HG03095 (cell line): ENCODE measurements around the gene PRDM10.

ENCODE experiments used
- ATAC-seq: cut with Tn5 transposase; IDR thresholded peaks from one replicate; pipeline ENCODE4 v1.9.1; 2021; ENCODE audit warnings: moderate library complexity; ENCODE audit not compliant: unreplicated experiment

PRDM10 gene

DNA sequence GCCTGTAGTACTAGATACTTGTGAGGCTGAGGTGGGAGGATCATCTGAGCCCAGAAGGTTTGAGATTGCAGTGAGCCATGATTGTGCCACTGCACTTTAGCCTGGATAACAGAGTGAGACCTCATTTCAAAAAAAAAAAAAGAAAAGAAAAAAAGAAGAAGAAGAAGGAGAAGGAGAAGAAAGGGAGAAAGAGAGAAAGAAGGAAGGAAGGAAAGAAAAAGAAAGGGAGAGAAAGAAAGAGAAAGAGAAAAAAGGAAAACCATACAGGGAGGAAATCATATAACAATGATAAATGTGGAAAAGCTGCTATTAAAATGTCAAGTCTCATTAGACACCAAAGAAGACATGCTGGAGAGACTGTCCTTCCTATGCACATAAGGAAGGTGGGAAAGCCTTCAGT lies 5.7 kb upstream of the PRDM10 start:
- ATAC-seq, result no peak

DNA sequence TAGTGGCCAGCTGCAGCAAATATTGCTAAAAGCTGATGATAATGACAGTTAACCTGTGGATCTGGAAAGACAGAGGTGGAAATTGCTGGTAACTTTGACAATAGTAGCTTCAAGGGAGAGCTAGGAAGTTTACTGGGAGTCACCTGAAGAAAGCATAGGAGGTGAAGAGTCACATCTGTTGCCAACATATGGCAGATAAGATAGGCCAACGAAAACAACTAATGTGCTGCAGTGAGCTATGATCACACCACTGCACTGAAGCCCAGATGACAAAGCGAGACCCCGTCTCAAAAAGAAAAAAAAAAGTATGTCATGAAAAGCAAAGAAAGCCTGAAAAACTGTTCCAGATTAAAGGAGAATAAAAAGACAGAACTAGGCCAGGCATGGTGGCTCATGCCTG lies 4.3 kb upstream of the PRDM10 start:
- ATAC-seq, result no peak

DNA sequence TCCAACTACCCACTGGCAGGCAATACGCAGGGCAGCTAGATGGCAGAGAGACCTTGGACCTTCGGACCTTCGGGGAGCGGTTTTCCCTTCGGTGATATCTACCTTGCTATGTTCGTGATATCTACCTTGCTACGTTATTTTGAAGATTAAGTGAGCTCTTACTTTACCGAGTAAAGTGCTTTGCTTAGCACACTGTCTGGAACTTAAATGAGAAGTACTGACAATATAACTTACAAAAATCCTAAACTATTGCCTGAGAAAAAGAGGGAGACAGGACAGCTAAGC lies 1.0 kb upstream of the PRDM10 start:
- ATAC-seq, result no peak

DNA sequence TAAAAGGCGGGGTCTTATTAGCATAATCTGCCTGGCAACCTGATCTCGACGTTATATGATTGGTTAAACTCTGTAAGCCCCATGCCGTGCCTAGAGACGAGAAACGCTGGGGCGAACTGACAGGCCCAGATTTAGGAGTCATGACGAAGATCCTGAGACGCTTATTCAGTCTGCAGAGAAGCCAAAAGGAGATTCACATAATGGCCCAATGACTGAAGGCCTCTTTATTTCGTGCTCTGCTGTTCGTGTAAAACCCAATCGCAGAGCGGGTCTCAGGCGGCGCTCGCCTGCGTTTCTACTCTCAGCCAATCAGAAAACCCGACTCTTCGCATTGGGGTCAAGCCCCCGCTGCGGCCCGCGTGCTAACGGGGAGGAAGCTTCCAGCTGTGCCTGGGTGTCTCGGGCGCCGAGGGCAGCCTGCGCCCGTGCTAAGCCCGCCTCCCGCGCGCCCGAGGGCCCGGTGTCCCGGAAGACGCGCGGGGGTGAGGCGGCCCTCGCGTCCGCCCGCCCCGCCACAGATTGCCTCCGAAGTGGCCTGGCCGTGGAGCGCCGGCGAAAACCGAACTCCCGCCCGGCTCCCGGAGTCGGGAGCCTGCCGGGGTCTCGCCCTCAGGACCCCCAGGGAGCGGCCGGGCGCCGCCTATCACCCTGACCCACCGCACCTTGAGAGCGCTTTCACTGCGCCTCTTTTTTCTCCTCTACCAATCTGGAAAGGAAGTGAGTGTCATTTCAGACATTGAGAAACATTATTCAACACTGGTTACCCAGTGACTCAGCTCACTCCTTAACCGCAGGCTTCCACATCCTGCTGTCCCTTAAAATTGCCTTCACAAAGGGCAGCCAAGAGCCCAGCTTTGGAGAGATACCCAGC lies 446 bp upstream of the PRDM10 start:
- ATAC-seq, result peak; percentile 73

DNA sequence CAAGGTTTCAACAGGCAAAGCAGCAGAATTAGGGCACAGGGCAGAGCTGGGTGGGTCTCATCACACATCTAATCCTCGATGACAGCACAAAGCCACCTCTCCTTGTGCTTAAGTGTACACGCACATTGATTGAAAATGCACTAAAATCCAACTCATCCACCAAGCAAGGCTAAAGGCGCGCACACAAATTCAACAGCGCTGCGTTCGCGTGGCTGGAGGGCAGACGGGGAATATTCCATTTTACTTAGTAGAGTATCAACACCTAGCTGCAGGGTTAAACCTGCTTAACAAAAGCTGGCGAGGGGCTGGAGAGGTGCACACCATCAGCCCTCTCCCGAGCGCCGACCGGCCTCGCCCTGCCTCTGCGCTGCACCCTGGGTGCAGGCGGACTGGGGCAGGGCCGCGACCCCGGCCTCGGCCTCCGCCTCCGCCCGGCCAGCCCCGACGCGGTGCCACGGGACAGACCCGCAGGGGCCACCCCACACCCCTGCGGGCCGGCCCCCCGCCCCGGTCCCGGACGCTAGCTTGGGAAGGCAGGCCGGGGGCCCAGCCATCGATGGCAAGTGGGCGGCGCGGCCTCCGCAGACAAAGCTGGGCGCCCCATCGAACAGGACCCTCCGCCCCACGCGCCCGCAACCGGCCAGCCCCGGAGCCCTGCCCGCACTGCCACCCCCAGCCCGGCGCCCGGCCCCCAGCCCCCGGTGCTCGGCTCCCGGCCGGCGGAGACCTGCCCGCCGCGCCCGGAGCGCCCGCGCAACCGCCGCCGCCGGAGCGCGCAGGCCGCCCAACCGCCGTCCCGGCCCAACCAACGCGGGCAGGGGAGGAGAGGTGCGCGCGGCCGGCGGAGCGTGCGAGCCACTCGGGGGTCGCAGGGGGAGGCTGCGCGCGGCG lies 929 bp downstream of the PRDM10 start:
- ATAC-seq, result peak; percentile 25

DNA sequence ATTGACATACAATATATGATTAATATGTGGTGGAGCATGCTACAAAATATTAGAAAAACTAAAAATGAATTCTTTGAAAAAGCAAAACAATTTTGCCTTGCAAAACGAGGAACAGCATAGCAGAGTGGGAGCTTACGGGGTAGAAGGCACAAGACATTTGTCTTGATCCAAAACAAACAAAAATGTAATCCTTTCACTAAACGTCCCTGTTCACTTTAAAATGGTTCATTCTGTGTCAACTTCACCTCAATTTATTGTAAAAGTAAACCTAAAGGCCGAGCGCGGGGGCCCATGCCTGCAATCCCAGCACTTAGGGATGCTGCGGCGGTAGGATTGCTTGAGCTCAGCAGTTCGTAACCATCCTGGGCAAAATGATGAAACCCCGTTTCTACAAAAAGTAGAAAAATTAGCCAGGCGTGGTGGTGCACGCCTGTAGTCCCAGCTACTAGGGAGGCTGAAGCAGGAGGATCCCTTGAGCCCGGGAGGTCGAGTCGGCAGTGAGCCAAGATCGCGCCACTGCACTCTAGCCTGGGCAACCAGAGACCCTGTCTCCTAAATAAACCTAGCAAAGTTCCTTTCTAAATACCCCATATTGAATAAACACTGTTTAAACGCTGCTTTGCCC lies 2.0 kb downstream of the PRDM10 start:
- ATAC-seq, result no peak

DNA sequence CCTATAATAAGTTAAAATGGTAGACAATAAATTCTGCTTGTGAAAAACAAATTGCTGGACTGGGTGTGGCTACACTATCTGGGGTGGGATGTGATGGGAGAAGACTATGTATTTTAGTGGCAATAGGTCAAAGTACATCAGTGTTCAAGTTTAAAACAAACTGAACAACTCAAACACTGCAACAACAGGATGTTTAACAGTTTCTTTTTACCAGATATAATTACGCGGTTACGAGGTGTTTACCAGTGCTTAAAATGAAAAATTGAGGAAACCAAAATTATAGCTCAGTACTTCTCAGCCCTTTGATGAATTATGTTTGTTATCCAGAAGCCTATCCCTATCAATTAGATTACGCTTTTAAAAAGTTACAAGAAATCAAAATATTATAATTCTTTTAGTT lies 3.2 kb downstream of the PRDM10 start:
- ATAC-seq, result no peak

DNA sequence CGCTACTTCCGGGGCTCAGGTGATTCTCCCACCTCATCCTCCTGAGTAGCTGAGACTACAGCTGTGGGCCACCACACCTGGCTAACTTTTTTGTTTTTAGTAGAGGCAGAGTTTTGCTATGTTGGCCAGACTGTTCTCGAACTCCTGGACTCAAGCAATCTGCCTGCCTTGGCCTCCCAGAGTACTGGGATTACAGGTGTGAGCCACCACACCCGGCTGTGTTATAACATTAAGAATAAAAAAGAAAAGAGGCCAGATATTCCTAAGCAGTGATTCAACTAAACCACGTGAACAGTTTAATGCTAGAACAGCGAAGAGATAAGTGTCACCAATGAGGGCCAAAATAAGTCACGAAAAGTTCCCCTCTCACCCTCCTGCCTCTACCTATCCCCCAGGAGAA lies 3.7 kb downstream of the PRDM10 start:
- no peak for ATAC-seq

DNA sequence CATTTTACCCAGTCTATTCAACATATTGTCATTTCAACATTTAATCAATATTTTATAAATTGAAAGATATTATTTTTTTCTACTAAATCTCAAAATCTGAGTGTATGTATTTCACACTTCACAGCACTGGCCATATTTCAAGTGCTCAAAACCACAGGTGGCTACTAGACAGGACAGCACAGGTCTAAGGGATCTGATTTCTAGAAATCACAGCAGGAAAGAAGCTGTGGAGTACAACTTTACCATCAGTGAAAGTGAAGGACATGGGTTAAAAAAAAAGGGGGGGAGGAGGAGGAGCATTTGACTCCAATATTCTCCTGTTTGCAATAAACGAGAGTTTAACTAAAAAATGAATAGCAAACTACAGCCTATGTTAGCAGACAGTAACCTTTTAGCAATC lies 4.5 kb downstream of the PRDM10 start:
- no peak for ATAC-seq

DNA sequence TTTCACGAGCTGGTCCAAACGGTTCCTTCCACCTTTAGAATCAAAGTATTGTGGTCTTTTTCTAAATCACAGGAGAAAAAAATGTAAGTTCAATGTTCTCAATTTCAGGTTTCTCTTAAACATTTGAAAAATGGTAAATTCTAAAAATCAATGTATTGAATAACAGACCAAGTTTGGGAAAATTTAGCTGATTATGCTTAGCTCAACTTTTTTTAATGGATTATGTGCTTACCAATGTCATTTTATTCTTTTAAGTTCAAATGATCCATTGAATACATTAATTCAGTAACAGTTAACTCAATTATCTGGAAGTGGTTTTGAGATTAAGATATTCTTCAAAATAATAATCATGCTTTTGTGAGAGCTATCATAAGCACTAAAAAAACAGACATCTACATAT lies 5.1 kb downstream of the PRDM10 start:
- ATAC-seq, result no peak

DNA sequence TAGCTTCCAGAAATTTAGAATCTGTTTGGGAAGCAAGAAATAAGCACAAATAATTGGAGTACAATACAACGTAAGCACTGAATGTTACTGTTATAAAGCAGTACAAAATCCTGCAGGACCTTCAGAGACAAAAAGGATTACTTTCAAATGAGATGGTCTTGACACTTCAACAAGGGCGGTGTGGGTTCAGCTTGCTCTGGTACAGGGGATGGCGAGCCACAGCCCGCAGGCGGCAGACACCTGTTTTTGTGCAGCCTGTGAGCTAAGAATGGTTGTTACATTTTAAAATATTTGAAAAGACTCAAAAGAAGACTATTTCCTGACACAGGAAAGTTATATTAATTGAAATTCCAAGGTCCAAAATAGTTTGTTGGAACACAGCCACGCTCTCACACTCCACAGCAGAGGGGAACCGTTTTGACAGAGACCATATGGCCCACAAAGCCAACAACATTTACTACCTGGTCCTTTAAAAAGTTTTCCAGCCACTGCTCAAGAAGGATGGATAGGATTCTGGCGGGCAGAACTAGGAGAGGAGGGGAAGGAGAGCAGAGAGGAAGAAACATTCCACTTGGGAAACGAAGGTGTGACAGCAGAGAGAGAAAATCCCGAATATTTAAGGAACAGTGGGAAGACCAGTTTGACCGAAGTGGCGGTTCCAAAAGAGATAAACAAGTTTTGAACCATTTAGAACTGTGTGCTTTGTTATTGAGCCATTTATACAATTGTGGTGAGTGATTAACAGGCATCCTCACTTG lies 6.3 kb downstream of the PRDM10 start:
- ATAC-seq, result no peak

DNA sequence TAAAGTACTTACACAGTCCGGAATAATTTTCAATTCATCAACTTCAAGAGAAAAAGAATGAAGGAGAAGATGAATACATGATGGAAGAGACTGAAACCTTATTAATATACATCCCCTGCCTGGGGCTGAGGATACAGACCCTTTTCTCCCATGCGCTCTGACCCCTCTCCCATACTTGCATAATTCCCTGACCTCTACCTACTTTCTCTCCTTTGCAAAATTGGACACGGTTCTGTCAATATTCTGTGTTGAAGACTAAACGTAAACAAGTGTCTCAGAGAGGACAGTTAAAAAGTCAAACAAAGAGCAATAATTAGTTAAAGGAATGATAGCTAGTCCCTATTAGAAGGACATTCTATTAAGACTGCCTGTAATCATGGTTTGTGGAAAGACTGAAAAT lies 7.5 kb downstream of the PRDM10 start:
- no peak for ATAC-seq

DNA sequence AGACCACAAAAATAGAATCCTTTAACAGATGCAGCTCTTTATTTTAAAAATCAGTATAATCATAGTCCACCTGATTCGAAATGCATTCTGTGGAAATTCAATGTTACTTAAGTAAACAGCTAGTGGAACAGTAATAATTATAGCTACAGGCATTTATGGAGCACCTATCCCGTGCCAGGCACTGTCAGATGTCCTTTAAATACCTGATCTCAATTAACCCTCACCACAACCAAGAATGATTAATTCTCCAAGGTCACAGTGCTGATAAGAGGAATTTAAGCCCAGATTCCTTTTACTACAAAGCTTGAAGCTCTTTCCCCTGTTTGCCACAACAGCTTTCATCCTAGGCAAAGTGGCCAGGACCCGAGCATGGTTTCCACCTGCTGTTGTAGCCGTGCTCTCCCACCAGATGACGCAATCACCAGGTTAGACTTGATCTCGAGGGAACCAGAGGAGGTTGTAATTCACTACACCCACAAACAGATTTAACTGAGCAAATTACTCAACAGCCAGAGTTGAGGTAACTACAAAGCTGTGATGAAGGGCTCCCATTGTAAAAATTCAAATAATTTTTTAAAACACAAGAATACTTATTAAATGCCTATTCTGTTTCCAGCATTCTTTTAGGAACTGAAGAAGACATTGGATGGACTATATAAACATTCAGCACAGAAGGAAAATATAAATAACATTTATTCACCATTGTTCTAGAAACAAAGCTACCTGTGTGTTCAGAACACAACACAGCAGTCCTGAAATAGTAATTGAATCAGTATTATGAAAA lies 10.3 kb downstream of the PRDM10 start:
- no peak for ATAC-seq

DNA sequence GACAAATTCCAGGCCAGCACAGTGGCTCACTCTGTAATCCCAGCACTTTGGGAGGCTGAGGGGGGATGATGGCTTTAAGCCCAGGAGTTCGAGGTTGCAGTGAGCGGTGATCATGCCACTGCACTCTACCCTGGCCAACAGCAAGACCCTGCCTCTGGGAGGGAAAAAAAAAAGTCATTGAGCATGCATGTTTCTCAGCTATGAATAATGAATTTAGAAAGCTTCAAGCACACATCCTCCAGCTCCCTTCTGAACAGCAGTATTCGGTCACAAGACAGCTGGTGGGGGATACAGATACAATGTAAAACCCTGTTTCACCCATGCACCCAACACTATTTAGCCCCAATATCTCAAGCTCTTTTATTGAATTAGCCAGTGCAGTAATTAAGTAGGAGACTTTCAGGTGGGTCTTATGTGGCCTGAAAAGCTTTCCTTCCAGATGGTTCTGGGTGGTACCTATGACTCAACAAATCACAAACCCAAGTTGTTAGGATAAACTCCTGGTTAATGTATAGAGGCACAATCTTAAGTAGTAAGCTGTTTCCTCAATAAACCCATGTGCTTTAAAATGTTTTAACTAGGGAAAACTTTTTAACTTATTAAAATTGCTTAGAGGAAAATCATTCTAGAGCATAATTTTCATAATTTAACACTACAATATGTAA lies 13.4 kb downstream of the PRDM10 start:
- ATAC-seq, result no peak

DNA sequence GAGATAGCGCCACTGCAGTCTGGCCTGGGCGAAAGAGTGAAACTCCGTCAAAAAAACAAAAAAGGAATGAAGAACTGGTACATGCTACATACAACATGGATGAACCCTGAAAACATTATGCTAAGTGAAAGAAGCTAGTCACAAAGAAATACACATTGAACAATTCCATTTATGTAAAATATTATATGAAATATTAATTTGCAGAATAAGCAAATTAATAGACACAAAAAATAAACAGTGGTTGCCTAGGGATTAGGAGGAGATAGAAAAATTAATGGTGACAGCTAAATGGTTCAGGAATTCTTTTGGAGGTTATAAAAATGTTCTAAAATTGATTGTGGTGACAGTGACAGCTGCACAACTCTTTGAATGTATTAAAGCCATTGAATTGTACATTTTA lies 14.7 kb downstream of the PRDM10 start:
- no peak for ATAC-seq

DNA sequence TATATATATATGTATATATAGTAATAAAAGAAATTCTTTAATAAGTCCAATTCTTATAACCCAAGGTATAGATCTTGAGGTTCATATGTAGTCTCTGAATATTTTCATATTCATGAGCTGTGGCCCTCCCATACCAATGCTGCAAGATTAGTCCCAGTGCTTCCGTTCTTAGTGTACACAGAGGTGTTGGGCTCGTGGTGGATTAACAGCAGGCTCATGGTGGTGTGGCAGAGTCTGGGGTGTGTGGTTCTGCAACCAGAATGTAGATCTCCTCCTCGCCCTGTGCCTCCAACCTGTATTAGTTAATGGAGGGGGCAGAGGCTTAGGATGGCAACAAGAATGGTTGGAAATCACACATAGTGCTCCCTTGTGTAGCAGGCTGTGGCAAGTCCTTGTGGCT lies 16.8 kb downstream of the PRDM10 start:
- ATAC-seq, result no peak

DNA sequence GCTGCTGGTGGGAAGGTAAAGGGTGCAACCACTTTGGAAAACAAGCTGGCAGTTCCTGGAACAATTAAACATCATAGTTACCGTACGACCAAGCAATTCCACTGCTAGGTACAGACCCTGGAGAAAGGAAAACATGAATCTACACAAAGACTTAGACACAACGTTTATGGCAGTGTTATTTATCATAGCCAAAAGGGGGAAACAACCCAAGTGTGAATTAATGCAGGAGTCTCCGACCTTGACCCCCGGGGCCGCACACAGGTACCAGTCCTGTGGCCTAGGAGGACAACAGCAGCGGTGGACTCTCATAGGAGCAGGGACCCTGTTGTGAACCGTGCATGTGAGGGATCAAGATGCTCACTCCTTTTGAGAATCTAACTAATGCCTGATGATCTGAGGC lies 22.5 kb downstream of the PRDM10 start:
- ATAC-seq, result no peak

DNA sequence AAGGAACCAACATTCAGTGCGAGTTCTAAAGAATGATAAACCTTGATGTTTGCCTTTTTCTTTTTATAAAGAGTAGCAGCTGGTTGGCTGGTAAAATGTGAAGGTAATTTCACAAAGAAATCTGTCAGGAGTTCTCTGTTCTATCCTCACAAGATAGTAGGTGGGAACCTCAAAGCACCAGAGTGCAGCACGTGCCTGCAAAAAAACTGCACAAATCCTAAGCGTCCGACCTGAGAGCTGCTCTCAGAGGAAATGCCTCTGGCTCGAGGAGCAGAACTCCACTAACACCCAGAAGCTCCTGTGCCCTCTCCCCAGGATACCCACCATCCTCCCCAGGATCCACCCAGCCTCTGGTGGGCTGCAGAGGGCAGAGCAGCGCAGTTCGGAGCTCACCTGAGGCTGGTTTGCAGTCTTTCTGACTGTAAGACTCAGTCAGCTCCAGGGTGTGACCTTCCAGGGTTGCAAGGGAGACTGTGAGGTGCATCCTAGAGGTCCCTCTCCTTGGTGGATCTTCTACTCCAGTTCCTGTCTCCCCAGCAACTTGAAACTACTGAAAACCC lies 23.5 kb downstream of the PRDM10 start:
- ATAC-seq, result no peak

DNA sequence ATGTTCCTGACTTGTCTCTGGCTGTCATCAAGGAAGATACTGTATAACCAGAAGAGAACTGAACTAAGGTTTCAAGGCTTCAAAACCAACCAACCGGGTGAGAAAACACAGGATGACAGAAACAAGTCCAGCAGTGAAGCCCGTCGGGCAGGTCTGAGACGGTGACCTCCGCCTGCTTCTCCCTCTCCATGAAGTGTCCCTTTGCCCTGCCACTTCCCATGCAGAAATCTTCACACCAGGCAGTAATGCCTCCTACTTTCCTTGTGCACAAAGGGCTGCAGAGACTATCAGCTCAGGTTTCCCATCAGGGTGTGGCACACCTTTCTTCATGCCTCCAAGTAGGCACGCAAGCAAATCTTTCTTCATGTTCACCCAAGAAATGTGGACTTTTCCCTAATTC lies 24.2 kb downstream of the PRDM10 start:
- no peak for ATAC-seq

DNA sequence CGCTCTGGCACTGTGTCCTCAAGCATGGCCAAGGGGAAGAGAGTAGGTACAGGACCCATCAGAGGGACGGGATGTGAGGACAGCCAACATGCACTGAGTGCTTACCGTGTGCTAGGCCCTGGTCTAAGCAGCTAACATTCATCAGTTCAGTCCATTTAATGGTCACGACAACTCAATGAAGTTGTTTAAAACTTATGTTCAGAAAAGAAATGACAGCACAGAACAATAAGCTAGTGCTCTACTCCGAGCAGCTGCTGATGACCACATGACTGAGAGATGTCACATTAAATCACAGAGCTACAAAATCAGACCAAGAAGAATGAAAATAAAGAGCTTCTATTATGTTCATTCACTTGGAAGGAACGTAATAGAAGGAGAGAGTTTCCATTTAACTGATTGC lies 26.3 kb downstream of the PRDM10 start:
- ATAC-seq, result no peak
